Measurements from ENCODE around the gene FUT7.
"Not testable (repeated sequence)": the region's sequence is repeated elsewhere in the genome, so short reads cannot be mapped to it uniquely, and the experiment has no call there.

The FUT7 gene

GRCh38 chr9:137035937-137036336 is 4.0 kb upstream of the FUT7 start:
- Histone ChIP-seq H3K36me3 (ENCODE audit: insufficient read depth, low read length) (no peaks in the 10 kb centered on the region), H3K9ac (ENCODE audit: low read depth, low read length) (no peak overlapping the region), H3K9me3 (ENCODE audit: control insufficient read depth, insufficient read depth, low read length) (no peaks in the 10 kb centered on the region), H3K4me1 (ENCODE audit: insufficient read depth, low read length) (no peaks in the 10 kb centered on the region; the same call in 1 of the 2 replicates)

GRCh38 chr9:137035507-137035834 is 3.6 kb upstream of the FUT7 start:
- no peaks in the 10 kb centered on the region for H3K36me3 ChIP-seq (ENCODE audit: insufficient read depth, low read length)
- no peak overlapping the region for H3K9ac ChIP-seq (ENCODE audit: low read depth, low read length)
- no peaks in the 10 kb centered on the region for H3K4me1 ChIP-seq (ENCODE audit: insufficient read depth, low read length)
- no peaks in the 10 kb centered on the region for H3K9me3 ChIP-seq (ENCODE audit: control insufficient read depth, insufficient read depth, low read length)

- H3K9me3 ChIP-seq (ENCODE audit: control insufficient read depth, insufficient read depth, low read length): no peaks in the 10 kb centered on the region
- no peak overlapping the region for H3K9ac ChIP-seq (ENCODE audit: low read depth, low read length)
- H3K36me3 ChIP-seq (ENCODE audit: insufficient read depth, low read length): no peaks in the 10 kb centered on the region
- no peaks in the 10 kb centered on the region for H3K4me1 ChIP-seq (ENCODE audit: insufficient read depth, low read length)
Observed at GRCh38 chr9:137034709-137035506, 3.0 kb upstream of the FUT7 start.

GRCh38 chr9:137034039-137034708 is 2.3 kb upstream of the FUT7 start:
- Histone ChIP-seq H3K4me1 (ENCODE audit: insufficient read depth, low read length) (no peaks in the 10 kb centered on the region), H3K36me3 (ENCODE audit: insufficient read depth, low read length) (no peaks in the 10 kb centered on the region), H3K9ac (ENCODE audit: low read depth, low read length) (no peak overlapping the region), H3K9me3 (ENCODE audit: control insufficient read depth, insufficient read depth, low read length) (no peaks in the 10 kb centered on the region)

- not testable (repeated sequence) for H3K36me3 ChIP-seq (ENCODE audit: insufficient read depth, low read length); H3K9ac ChIP-seq (ENCODE audit: low read depth, low read length); H3K9me3 ChIP-seq (ENCODE audit: control insufficient read depth, insufficient read depth, low read length); H3K4me1 ChIP-seq (ENCODE audit: insufficient read depth, low read length)
Observed at GRCh38 chr9:137033481-137033880, 1.6 kb upstream of the FUT7 start.

- H3K4me1 ChIP-seq (ENCODE audit: insufficient read depth, low read length): no peaks in the 10 kb centered on the region; the same call in 1 of the 2 replicates
- no peaks in the 10 kb centered on the region for H3K9me3 ChIP-seq (ENCODE audit: control insufficient read depth, insufficient read depth, low read length)
- H3K36me3 ChIP-seq (ENCODE audit: insufficient read depth, low read length): no peaks in the 10 kb centered on the region
- H3K9ac ChIP-seq (ENCODE audit: low read depth, low read length): no peak overlapping the region
Observed at GRCh38 chr9:137032858-137033257, 970 bp upstream of the FUT7 start.

- Histone ChIP-seq H3K9ac (ENCODE audit: low read depth, low read length) (no peak overlapping the region), H3K36me3 (ENCODE audit: insufficient read depth, low read length) (no peaks in the 10 kb centered on the region), H3K4me1 (ENCODE audit: insufficient read depth, low read length) (no peaks in the 10 kb centered on the region; the same call in 1 of the 2 replicates), H3K9me3 (ENCODE audit: control insufficient read depth, insufficient read depth, low read length) (no peaks in the 10 kb centered on the region)
Observed at GRCh38 chr9:137030538-137031527, 1.1 kb downstream of the FUT7 start.

- Histone ChIP-seq H3K9ac (ENCODE audit: low read depth, low read length) (no peak overlapping the region), H3K36me3 (ENCODE audit: insufficient read depth, low read length) (no peaks in the 10 kb centered on the region), H3K9me3 (ENCODE audit: control insufficient read depth, insufficient read depth, low read length) (no peaks in the 10 kb centered on the region), H3K4me1 (ENCODE audit: insufficient read depth, low read length) (no peaks in the 10 kb centered on the region; the same call in 1 of the 2 replicates)
Observed at GRCh38 chr9:137030006-137030405, 1.9 kb downstream of the FUT7 start.

GRCh38 chr9:137029058-137029936 is 2.6 kb downstream of the FUT7 start:
- no peaks in the 10 kb centered on the region; the same call in 1 of the 2 replicates for H3K4me1 ChIP-seq (ENCODE audit: insufficient read depth, low read length)
- peak overlapping the region; percentile 61; the same call in 1 of the 2 replicates for H3K9ac ChIP-seq (ENCODE audit: low read depth, low read length)
- H3K36me3 ChIP-seq (ENCODE audit: insufficient read depth, low read length): no peaks in the 10 kb centered on the region
- H3K9me3 ChIP-seq (ENCODE audit: control insufficient read depth, insufficient read depth, low read length): no peaks in the 10 kb centered on the region

GRCh38 chr9:137028263-137029057 is 3.4 kb downstream of the FUT7 start:
- H3K9me3 ChIP-seq (ENCODE audit: control insufficient read depth, insufficient read depth, low read length): no peaks in the 10 kb centered on the region
- peak overlapping the region; percentile 61 for H3K9ac ChIP-seq (ENCODE audit: low read depth, low read length)
- H3K36me3 ChIP-seq (ENCODE audit: insufficient read depth, low read length): no peaks in the 10 kb centered on the region
- no peaks in the 10 kb centered on the region; the same call in 1 of the 2 replicates for H3K4me1 ChIP-seq (ENCODE audit: insufficient read depth, low read length)

GRCh38 chr9:137027369-137028262 is 4.3 kb downstream of the FUT7 start, which contains the start of gene ABCA2:
Gene ABCA2, minus strand, starts transcription at chr9:137028237. Its CDS starts 97 bp downstream, at chr9:137028140.
- Histone ChIP-seq H3K9me3 (ENCODE audit: control insufficient read depth, insufficient read depth, low read length) (no peaks in the 10 kb centered on the region), H3K9ac (ENCODE audit: low read depth, low read length) (peak within 1 kb of the TSS; percentile 61), H3K36me3 (ENCODE audit: insufficient read depth, low read length) (no peaks in the 10 kb centered on the region), H3K4me1 (ENCODE audit: insufficient read depth, low read length) (no peaks in the 10 kb centered on the region; the same call in 1 of the 2 replicates)

GRCh38 chr9:137026828-137027227 is 5.1 kb downstream of the FUT7 start:
- Histone ChIP-seq H3K9ac (ENCODE audit: low read depth, low read length) (no peak overlapping the region), H3K36me3 (ENCODE audit: insufficient read depth, low read length) (no peaks in the 10 kb centered on the region), H3K9me3 (ENCODE audit: control insufficient read depth, insufficient read depth, low read length) (no peaks in the 10 kb centered on the region), H3K4me1 (ENCODE audit: insufficient read depth, low read length) (no peaks in the 10 kb centered on the region; the same call in 1 of the 2 replicates)
